GM18526 (cell line): ENCODE results near the gene SAV1.

Experiments
- POLR2A ChIP-seq: IDR thresholded peaks from 3 replicates; pipeline ENCODE4 v1.6.1; 2011; ENCODE audit not compliant: insufficient read length; ENCODE audit errors: extremely low read depth

Gene SAV1

GRCh38 chr14:50670196-50670865 lies 2.2 kb upstream of the SAV1 start:
- no peak for TF ChIP-seq POLR2A

DNA sequence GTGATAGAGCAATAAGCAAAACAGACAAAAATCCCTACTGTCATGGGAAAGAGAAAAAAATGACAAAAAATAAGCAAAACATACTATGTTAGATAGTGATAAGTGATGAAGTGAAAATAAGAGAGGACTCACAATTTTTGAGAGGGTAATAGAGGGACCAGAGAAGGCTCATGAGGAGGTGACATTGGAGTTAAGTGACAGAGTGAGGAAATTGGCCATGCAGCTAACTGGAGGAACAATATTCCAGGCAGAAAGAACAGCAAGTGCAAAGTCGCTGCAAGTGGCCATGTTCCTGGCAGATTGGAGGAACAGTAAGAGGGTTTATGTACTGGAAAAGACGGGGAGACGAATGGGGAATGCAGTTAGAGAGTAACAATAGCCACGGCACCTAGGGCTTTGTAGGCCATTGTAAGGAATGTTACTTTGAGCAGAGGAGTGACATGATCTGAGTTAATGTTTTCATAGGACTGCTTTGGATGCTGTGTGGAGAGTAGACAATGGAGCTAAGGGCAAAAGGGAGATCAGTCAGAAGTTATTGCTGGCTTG lies 1.4 kb upstream of the SAV1 start:
- TF ChIP-seq POLR2A, result no peak

DNA sequence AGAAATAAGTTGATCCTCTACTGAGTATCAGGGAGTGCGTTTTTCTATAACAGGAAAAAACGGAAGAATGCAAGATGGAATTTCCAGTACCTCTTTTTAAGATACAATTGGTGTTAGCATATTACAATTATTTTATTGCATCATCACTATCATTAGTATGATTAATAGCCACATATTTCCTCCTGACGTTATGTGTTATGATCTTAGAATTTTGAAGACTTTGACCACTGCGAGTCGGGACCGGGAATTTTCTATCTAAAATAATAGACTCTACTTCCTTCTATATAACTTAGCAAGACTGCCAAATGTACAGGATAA lies 679 bp upstream of the SAV1 start:
- TF ChIP-seq POLR2A, result no peak

GRCh38 chr14:50667684-50667995 lies 466 bp downstream of the SAV1 start:
- TF ChIP-seq POLR2A, result no peak

GRCh38 chr14:50666772-50667683 lies 1.1 kb downstream of the SAV1 start:
- TF ChIP-seq POLR2A, result no peak

DNA sequence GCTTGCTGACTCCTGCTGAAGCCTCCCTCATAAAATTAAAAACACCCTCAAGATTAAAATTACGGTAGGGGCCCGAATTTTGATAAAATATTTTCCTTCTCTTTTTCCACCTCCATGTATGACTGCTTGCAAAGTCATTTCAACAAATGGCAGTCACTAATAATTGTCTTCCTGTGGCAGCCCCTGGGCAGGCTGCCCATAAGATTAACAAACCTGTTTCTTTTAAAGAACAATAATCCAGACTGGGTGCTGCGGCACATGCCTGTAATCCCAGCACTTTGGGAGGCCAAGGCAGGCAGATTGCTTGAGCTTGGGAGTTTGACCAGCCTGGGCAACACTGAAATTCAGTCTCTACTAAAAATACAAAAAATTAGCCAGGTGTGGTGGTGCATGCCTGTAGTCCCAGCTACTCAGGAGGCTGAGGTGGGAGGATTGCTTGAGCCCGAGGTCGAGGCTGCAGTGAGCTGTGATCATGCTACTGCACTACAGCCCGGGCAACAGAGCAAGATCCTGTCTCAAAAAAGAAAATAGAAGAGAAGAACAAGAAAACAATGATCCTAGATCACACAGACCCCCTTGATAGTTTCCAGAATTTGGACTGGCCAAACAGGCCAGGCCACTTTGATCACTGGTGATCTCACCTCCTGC lies 8.7 kb downstream of the SAV1 start:
- TF ChIP-seq POLR2A, result no peak

DNA sequence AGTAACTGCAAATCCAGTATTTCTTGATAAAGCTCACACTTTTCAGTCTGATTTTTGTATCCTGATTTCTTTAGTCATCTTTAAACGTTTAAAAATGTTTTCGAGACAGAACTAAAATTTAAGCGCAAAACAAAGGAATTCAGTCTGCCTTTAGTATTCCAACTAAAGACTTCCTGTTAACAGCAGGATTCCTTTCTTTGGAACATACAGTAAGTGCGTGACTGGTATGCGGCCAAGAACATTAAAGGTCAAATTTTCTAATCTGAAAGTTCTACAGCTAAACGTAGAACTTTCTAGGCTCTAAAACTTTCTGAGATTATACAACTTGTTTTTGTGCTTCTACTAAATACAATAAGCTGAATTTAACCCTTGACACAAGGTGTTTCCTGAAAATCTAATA lies 9.9 kb downstream of the SAV1 start:
- no peak for TF ChIP-seq POLR2A

DNA sequence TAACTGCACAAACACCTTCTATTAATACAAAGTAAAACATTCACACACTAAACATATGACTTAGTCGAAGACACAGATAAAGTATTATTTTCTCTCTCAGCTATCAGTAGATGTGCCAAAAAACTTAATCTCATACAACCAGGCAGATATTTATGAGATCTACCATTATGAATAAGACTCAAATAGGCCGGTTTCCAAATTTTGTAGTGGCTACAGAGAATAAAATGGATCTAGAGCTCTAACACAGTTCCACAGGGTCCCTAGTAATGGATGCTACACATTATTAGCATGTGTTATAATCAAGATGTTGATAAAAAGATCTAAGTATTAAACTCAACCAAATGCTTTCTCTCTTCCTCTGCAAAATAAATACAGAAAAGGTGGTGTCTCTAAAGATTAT lies 10.4 kb downstream of the SAV1 start:
- TF ChIP-seq POLR2A, result no peak

DNA sequence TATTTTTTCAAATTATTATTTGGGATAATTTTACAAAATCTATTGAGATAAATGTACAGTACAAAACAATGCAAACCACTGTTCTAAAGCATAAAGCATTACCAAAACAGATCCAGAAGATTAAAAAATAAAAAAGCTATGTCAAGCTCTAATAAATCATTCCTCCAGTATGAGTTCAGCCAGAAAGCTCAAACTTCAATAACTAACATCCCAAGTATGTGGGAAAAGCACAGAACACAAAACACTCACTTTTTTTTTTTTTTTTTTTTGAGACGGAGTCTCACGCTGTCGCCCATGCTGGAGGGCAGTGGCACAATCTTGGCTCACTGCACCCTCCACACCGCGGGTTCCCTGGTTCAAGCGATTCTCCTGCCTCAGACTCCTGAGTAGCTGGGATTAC lies 11.3 kb downstream of the SAV1 start:
- no peak for TF ChIP-seq POLR2A

DNA sequence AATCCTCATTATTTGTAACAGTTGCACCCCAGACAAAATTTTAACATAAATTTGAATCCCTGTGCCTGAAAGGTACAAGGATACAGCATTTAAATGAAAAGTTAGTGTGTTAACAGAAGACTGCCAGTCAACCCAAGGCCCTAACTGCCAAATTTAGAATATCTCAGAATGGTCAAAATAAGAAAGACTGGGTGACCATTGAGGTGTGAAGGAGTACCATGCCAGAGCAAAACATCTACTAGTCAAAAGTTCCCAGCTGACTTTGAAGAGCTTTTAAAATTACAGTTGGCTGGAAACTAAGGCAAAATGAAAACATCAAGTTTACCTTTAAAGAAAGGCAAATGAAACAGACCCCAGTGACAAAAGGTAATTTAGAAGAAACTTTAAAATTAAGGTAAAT lies 18.4 kb downstream of the SAV1 start:
- TF ChIP-seq POLR2A, result no peak

- TF ChIP-seq POLR2A, result no peak
Measured at GRCh38 chr14:50647753-50648152, 20.4 kb downstream of the SAV1 start.

DNA sequence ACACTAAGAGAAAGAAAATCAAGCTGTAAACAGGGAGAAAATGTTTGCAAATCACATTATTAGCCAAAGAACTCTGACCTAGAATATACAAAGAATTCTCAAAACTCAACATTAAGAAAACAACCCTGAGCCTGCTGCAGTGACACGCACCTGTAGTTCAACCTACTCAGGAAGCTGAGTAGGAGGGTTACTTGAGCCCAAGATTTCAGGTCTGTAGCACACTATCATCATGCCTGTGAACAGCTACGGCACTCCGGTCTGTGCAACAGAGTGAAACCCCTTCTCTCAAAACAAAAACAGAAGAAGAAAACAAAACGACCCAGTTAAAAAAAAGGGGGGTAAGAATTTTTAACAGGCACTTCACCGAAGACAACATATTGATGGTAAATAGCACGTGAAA lies 20.8 kb downstream of the SAV1 start:
- no peak for TF ChIP-seq POLR2A

GRCh38 chr14:50635141-50635540 lies 33.0 kb downstream of the SAV1 start:
- no peak for TF ChIP-seq POLR2A

DNA sequence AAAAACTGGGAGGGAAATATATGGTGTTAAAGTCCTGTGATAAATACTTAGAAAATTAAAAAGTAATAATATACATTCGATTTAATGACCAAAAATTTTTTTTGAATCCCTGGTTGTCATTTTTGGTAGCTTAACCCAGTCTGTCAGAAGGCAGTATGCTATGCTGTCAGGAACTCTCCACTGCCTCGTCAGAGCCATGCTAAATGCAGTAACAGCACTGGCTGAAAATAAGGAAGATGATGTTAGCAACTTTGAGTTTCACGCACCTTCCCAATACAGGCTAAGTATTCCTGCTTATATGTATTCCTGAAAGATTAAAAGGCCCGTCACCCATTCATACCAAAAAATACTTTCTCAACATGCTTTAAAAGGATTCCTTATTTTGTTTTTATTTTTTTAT lies 34.2 kb downstream of the SAV1 start:
- no peak for TF ChIP-seq POLR2A

DNA sequence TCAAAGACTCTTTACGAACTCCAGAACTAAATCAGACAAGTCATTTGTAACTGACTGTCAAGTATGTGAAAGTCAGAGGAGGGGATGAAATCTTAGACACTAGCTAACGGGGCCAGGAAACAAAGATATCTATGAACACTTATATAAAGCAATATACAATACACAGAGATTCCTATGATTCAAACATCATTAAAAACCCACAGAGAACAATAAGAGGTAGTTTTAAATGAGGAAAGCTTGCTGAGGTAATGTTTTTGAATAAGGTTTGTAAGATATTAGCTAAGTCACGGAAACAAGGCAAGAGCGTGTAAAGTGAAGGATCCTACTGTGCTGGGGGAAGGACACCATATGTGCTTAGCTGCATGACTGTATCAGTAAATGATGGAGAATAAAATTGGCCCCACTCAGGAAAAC lies 36.7 kb downstream of the SAV1 start:
- TF ChIP-seq POLR2A, result no peak

DNA sequence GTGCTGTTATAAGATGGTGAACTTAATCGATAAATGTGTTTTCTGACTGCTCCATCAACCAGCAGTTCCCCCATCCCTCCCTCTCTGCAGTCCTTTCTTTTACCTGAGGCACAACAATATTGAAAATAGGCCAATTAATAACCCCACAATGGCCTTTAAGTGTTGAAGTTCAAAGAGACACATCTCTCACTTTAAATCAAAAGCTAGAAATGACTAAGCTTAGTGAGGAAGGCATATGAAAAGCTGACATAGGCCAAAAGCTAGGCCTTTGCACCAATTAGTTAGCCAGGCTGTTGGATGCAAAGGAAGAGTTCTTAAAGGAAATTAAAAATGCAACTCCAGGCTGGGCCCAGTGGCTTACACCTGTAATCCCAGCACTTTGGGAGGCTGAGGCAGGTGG lies 43.7 kb downstream of the SAV1 start:
- TF ChIP-seq POLR2A, result no peak
